WI38 (cell line): ENCODE measurements around the gene LSAMP.
"Not testable (repeated sequence)": the region's sequence is repeated elsewhere in the genome, so short reads cannot be mapped to it uniquely, and the experiment has no call there.

Experiments used
- H3K4me3 ChIP-seq: 2 replicates; pipeline ENCODE4 v1.5.1; 2011; ENCODE audit warnings: low read depth, mild to moderate bottlenecking, control low read depth, low read length
- TF ChIP-seq, protein P1 (sequence below): IDR thresholded peaks from 2 replicates; pipeline ENCODE4 v1.5.1; 2012; ENCODE audit warnings: low read depth, mild to moderate bottlenecking, control low read depth, low read length

Gene LSAMP

DNA sequence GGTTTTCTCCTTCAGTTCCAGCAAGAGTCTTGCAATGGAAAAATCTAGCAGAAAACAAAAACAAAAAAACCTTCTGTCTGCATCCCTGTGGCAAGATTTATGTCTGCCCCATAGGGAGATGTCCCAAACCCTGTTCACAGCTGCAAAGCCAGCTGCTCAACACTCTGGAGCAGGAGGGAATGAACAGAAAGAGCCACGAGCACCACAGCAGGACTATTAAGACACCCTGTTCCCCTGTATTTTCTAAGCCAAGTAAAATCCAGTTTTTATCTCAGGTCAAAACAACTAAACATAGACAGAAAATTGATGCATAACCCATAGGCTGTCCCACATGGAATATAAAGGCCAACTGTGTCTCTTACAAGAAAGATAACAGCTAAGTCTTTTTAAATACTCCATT, 357.9 kb downstream of the LSAMP start:
- H3K4me3 ChIP-seq, result no peak overlapping the region
- TF ChIP-seq, protein P1, sequence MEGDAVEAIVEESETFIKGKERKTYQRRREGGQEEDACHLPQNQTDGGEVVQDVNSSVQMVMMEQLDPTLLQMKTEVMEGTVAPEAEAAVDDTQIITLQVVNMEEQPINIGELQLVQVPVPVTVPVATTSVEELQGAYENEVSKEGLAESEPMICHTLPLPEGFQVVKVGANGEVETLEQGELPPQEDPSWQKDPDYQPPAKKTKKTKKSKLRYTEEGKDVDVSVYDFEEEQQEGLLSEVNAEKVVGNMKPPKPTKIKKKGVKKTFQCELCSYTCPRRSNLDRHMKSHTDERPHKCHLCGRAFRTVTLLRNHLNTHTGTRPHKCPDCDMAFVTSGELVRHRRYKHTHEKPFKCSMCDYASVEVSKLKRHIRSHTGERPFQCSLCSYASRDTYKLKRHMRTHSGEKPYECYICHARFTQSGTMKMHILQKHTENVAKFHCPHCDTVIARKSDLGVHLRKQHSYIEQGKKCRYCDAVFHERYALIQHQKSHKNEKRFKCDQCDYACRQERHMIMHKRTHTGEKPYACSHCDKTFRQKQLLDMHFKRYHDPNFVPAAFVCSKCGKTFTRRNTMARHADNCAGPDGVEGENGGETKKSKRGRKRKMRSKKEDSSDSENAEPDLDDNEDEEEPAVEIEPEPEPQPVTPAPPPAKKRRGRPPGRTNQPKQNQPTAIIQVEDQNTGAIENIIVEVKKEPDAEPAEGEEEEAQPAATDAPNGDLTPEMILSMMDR, result no peak

DNA sequence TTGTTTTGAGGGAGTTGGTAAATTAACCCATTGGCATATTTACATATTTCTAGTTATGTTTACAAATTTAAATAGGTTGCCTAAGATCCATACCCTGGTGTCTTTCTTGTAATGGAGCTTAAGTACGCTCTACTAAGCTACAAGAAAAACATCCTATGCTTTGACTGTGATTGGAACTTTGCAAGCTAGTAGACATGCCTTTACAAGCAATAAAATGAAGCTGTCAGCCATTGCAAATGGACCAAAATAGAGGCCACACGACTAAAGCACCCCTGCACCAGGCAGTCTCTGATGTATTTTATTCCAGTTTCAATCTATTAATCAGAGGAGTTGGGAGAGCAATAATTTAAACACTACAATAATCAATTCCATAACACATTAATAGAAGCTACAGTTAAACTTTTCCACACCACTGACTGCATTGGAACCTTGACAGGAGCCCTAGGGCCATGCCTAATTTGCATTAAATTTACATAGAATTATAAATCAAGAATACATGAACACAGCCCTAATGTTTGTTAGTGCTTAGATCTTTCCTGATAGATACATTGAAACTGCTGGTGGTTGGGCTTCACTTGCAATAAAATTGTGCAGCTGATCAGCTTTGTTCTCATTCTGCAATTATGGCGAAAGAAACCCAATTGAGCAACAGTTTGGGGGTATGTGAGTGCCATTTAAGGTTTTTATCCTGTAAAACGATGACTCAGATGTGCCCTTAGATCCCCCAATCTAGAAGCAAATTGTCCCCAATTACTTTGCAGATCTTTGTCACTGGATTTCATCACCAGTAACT, 360.1 kb downstream of the LSAMP start:
- TF ChIP-seq, protein P1, result no peak

DNA sequence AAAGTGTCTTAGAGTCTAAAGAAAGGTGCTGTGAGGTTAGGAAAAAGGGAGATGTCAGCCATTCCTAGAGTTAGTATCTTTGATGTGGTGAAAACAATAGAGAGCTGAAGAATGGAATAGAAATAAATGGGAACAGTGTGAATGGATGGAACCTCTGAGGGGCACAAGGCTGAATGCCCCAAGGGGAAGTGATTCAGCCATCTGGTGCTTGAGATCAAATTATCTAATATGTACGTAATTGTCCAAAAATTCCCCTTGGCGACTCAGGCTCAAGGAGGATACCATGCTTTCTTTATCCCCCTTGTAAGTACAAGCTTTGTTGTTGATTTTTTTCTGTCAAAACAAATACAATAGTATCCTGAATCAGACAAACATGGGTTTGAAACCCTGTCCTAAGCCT, 361.6 kb downstream of the LSAMP start:
- TF ChIP-seq, protein P1, result no peak
- H3K4me3 ChIP-seq, result no peak overlapping the region

More for the DNA sequence above, 360.1 kb downstream of the LSAMP start:
- no peak overlapping the region for H3K4me3 ChIP-seq

DNA sequence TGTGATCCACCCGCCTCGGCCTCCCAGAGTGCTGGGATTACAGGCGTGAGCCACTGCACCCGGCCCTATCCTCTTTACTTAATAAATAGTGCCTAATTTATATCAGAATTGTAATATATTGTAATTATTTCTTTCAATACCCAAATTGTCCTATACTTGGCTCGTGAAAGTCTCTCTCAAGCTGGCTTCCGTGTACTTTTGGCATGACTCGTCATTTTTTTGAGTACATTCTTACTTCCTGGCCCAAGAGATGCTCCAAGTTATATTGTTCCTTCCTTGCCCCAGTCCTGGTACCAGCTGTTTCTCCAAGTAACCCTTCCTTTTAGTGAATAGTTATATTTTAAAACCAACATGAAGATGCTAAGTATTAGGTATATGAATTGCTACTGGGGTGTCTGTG, 366.7 kb downstream of the LSAMP start:
- H3K4me3 ChIP-seq, result no peak overlapping the region
- TF ChIP-seq, protein P1, result no peak

GRCh38 chr3:116077557-116077956, 367.7 kb downstream of the LSAMP start:
- H3K4me3 ChIP-seq, result no peak overlapping the region
- TF ChIP-seq, protein P1, result no peak

DNA sequence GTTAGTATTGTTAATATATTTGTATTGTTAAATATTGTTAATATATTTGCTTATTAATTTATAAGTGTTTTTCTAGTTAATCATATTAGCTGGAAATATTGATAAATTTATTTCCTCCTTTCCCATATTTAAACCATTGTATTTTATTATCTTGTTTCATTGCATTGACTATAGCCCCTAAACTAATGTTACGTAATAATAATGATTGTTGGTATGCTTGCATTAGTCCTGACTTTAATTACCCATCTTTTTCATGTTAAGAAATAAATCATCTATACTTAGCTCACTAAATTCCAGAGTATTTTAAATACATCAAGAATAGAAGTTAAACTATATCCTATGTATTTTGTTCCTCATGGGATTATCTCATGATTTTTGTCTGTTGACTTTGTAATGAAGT, 368.2 kb downstream of the LSAMP start:
- H3K4me3 ChIP-seq, result no peak overlapping the region
- TF ChIP-seq, protein P1, result no peak

- H3K4me3 ChIP-seq, result not testable (repeated sequence)
Observed at GRCh38 chr3:116070516-116071278, 374.6 kb downstream of the LSAMP start.
